HepG2 (cell line): ENCODE data around the gene ASB16. TPM values are rescaled to one million over a fixed set of nuclear protein-coding genes. Genes with fewer than 3 reads are reported as not detected.

Experiments
- CENPBD1 ChIP-seq: sonication (generic); formaldehyde crosslinking; IDR thresholded peaks from 2 replicates; pipeline ENCODE4 v1.8.0; 2022; ENCODE audit warnings: missing genetic modification reagents, low read depth, mild to moderate bottlenecking, borderline replicate concordance
- CHD2 ChIP-seq: IDR thresholded peaks from 2 replicates; pipeline ENCODE4 v1.6.1; 2011; ENCODE audit warnings: low read depth, low read length, improper control_type of control experiment
- CHD4 ChIP-seq: fragments of 200-600 bp; sonication (generic); IDR thresholded peaks from 2 replicates; pipeline ENCODE4 v1.7.0; 2017; ENCODE audit warnings: mild to moderate bottlenecking, low read length, borderline replicate concordance
- CTCF ChIP-seq: sonication (generic); formaldehyde crosslinking; IDR thresholded peaks from 2 replicates; pipeline ENCODE4 v1.5.0; 2020; ENCODE audit warnings: mild to moderate bottlenecking, missing genetic modification reagents, moderate library complexity
- DMTF1 ChIP-seq: sonication (generic); formaldehyde crosslinking; IDR thresholded peaks from 2 replicates; pipeline ENCODE4 v1.4.0; 2020; ENCODE audit warnings: mild to moderate bottlenecking, missing genetic modification reagents
- HNF1A ChIP-seq, 2 experiments: sonication (generic) in 1 of 2; formaldehyde crosslinking in 1 of 2; IDR thresholded peaks; 2 replicates each; pipeline versions ENCODE4 v1.4.0 to v1.6.1; 2016 to 2020; ENCODE audit warnings: borderline replicate concordance in 1 of 2, low read depth in 1 of 2, mild to moderate bottlenecking in 1 of 2, missing genetic modification reagents in 1 of 2
- HNRNPK ChIP-seq: fragments of 200-400 bp; formaldehyde crosslinking; IDR thresholded peaks from 2 replicates; pipeline ENCODE4 v1.6.1; 2018; ENCODE audit warnings: low read length, low read depth, moderate library complexity, mild to moderate bottlenecking; ENCODE audit not compliant: poor library complexity, severe bottlenecking
- KLF12 ChIP-seq: sonication (generic); formaldehyde crosslinking; IDR thresholded peaks from 2 replicates; pipeline ENCODE4 v1.4.0; 2020; ENCODE audit warnings: missing genetic modification reagents, borderline replicate concordance
- MTF1 ChIP-seq: sonication (generic); formaldehyde crosslinking; IDR thresholded peaks from 2 replicates; pipeline ENCODE4 v1.5.0; 2020; ENCODE audit warnings: missing genetic modification reagents
- NFATC3 ChIP-seq: sonication (generic); formaldehyde crosslinking; IDR thresholded peaks from 2 replicates; pipeline ENCODE4 v1.5.1; 2020; ENCODE audit warnings: mild to moderate bottlenecking, missing genetic modification reagents
- NR1H2 ChIP-seq: sonication (generic); formaldehyde crosslinking; IDR thresholded peaks from 2 replicates; pipeline ENCODE4 v1.8.1; 2022; ENCODE audit warnings: low read depth, missing genetic modification reagents, borderline replicate concordance
- RXRA ChIP-seq: sonication (generic); formaldehyde crosslinking; IDR thresholded peaks from 2 replicates; pipeline ENCODE4 v1.5.1; 2020; ENCODE audit warnings: missing genetic modification reagents
- STAT5B ChIP-seq: sonication (generic); formaldehyde crosslinking; IDR thresholded peaks from 2 replicates; pipeline ENCODE4 v1.4.0; 2020; ENCODE audit warnings: missing genetic modification reagents
- TARDBP ChIP-seq: sonication (generic); formaldehyde crosslinking; IDR thresholded peaks from 2 replicates; pipeline ENCODE4 v1.8.0; 2022; ENCODE audit warnings: mild to moderate bottlenecking, missing genetic modification reagents
- TRIM22 ChIP-seq: fragments of 450-650 bp; IDR thresholded peaks from 2 replicates; pipeline ENCODE4 v1.6.1; 2017
- ZFP62 ChIP-seq: sonication (generic); formaldehyde crosslinking; IDR thresholded peaks from 2 replicates; pipeline ENCODE4 v1.4.0; 2020; ENCODE audit warnings: missing genetic modification reagents
- ZNF263 ChIP-seq: sonication (generic); formaldehyde crosslinking; IDR thresholded peaks from 2 replicates; pipeline ENCODE4 v1.4.0; 2020; ENCODE audit warnings: missing genetic modification reagents
- ZNF75D ChIP-seq: sonication (generic); formaldehyde crosslinking; IDR thresholded peaks from 2 replicates; pipeline ENCODE4 v1.8.1; 2023; ENCODE audit warnings: missing genetic modification reagents, mild to moderate bottlenecking, borderline replicate concordance
- ZSCAN12 ChIP-seq: sonication (generic); formaldehyde crosslinking; IDR thresholded peaks from 2 replicates; pipeline ENCODE4 v1.9.0; 2021; ENCODE audit warnings: mild to moderate bottlenecking, missing genetic modification reagents
- polyA plus RNA-seq, 8 experiments: library from polyadenylated mRNA; depleted of rRNA in 3 of 8; stranded (reverse) in 7 of 8; unstranded in 1 of 8; fragments of >200 nt; fragmentation: Illumina TruSeq in 4 of 8; extraction: Trizol in 4 of 8; gene quantifications; 2 replicates each; pipeline versions ENCODE4 v1.2.1 to v1.2.3, GENCODE V29; 2011 to 2016; ENCODE audit warnings: low read depth in 4 of 8, missing spikeins in 1 of 8, mixed read lengths in 1 of 8; ENCODE audit not compliant: insufficient read depth in 1 of 8
- total RNA-seq, 5 experiments: library from RNA; depleted of rRNA; stranded (reverse); fragments of >200 nt; fragmentation: Illumina TruSeq; extraction: Trizol; gene quantifications; 2 replicates each; pipeline ENCODE4 v1.2.3, GENCODE V29; 2016; ENCODE audit warnings: low read depth in 1 of 5

ASB16 gene
- total and polyA plus RNA-seq, 2 of the 13 experiments (the other 11 are each of a cell fraction or from before 2014, with no cell fraction given) = 0.07 TPM; not detected in 1

- TF ChIP-seq CENPBD1 (CRISPR knock-in tag) = no peak
- no peak for TF ChIP-seq STAT5B (CRISPR knock-in tag)
- no peak for TF ChIP-seq CHD4
- TF ChIP-seq CHD2 = peak; percentile 54; the same call in 1 of the 2 replicates
- peak; percentile 89 for TF ChIP-seq HNRNPK
- TF ChIP-seq DMTF1 = no peak
- no peak for TF ChIP-seq HNF1A (IDR thresholded peaks at IDR 0.05; ENCODE audit: low read depth)
- no peak; the same call in 1 of the 2 replicates for TF ChIP-seq HNF1A (CRISPR knock-in tag; IDR thresholded peaks at IDR 0.05; ENCODE audit: borderline replicate concordance)
- TF ChIP-seq NR1H2 (CRISPR knock-in tag) = no peak
- TF ChIP-seq TARDBP (CRISPR knock-in tag) = no peak; the same call in 1 of the 2 replicates
- TF ChIP-seq ZNF75D (CRISPR knock-in tag) = no peak
- no peak for TF ChIP-seq MTF1
- TF ChIP-seq ZSCAN12 = no peak
- no peak; the same call in 1 of the 2 replicates for TF ChIP-seq ZNF263 (CRISPR knock-in tag)
- TF ChIP-seq CTCF (CRISPR knock-in tag) = peak; percentile 82
- TF ChIP-seq KLF12 = no peak
- no peak for TF ChIP-seq NFATC3 (CRISPR knock-in tag)
- no peak for TF ChIP-seq ZFP62 (CRISPR knock-in tag)
- no peak for TF ChIP-seq TRIM22
- peak; percentile 81 for TF ChIP-seq RXRA (CRISPR knock-in tag)
These were observed 48.0 kb downstream of the ASB16 start (continued) for GRCh38 chr17:44218344-44219107.
